NCI-H2081 treated with DMSO at 0.1 percent for 48 hours (cell line): ENCODE results near the gene TRABD2B.

Experiments used
- DNase-seq: peaks from one replicate; lab custom pipeline; 2025; lab: John Stamatoyannopoulos, UW

Gene TRABD2B

DNA sequence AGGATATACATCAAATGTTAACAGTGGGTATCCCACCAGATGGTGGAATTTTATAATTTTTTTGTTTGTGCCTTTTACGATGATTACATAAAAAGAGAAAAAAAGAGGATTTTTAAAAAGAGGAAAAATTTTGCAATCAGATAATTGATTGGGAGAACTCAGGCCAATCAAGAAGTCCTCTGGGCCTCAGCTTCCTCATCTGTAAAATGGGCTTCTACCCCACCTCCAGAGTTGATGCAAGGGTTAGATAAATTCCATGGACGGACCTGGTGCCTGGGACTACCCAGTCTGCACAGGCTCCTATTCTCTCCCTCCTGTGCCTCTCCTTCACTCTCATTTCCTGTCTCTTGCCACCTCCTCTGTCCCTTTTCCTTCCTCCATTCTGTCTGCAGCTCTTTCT, 88.9 kb downstream of the TRABD2B start:
- no peak for DNase-seq

DNA sequence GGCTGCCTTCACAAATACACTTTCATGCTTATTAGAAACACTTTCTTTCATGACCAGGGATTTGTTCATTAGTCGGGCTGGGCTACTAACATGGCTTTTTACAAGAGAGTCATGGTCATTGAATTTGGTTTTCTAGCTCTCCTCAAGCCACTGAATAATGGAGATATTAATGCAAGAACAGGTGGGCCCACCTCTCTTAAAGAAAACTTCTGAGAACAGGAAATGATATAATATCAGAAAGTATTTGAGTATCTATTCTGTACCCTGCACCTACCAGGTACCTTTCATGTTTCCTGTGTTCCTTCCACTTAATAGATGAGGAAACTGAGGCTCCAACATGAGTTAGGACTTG, 90.0 kb downstream of the TRABD2B start:
- DNase-seq: no peak

DNA sequence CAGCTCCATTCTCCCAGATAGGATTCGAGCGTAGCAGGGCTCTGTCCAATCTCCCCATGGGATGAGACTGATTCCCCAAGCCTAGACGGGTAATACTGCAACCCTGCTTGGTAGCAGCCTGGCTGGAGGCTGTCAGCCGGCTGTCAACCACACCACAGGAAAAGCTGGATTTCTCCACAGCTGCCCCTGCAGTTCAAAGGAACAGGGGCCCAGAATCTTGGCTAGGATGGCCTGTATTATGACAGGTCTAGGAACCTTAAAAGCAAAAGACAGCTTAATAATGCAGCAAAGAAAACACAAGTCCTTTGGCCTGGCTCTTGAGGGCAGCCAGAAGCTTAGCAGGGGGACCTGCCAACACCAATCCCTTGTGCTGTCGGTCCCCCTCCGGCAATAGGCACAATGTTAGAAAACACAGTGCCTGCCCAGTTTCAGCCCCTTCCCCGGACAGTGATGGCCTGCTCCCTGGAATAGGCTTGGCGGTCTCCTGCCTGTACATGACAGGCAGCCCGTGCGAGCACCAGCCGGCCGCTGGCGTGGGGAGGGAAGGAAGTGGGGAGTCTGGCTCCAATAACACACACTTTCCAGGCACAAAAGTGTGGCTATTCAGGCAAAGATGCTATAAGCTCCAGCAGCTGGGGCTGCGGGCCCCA, 90.5 kb downstream of the TRABD2B start:
- DNase-seq: no peak

DNA sequence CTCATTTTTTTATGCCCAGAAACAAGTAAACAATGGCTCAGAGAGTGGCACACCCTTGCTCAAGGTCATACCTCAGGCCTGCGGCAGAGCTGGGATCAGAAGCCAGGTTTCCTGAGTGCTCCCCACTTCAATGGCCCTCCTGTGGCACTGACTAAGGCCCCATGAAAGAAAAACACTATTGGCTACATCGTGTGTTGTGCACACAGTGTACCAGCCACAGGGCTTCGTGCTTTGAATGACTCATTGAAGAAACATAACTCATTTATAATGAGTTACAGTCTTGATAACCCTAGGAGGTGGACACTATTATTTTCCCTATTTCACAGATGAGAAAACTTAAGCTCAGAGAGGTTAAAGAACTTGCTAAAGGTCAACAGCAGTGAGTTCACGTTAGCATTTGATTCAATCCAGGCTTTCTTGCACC, 91.2 kb downstream of the TRABD2B start:
- DNase-seq: no peak

DNA sequence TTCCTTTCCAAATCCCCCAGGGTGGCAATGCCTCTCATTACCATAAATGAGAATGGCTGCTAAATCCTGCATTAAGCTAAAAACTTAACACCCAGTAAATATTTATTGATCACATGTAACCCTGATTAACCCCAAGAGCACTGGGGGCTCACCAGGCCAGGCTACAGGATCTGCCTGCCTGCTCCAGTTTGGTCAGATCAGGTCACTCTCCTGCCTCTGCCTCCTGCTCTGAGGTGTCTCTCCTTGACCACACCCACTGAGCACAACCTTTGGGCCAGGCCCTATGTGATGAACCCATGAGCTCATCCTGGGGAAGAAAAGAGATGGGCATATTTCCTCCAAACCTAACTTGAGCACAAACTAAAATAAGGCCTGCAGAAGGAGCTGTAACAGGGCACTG, 93.5 kb downstream of the TRABD2B start:
- DNase-seq: no peak

DNA sequence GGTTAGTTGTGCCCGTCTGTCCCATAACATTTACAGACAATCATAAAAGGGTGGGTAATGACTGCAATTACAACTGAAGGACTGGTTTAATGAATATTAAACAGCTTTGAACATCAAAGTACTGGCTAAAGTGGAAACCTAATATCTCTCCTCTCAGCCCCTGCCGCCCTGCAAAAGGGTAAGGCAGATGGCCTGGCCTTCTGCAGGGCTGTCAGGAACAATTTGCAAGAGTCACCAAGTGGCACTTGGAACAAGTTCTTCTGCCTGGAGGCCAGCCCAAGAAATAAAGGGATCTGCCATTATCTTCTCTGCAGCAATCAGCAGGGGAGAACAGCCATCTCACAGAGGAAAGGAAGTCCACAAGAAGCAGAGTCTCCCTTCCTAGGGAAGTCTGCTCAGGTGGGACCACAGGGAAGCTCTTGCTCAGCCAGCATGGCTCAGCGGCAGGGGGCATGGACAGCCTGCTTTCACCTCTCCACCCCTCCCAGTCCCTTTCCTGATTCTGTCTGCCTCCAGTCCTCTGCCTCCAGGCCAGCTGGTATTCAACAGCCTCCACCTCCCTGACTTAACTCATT, 96.1 kb downstream of the TRABD2B start:
- DNase-seq: no peak

DNA sequence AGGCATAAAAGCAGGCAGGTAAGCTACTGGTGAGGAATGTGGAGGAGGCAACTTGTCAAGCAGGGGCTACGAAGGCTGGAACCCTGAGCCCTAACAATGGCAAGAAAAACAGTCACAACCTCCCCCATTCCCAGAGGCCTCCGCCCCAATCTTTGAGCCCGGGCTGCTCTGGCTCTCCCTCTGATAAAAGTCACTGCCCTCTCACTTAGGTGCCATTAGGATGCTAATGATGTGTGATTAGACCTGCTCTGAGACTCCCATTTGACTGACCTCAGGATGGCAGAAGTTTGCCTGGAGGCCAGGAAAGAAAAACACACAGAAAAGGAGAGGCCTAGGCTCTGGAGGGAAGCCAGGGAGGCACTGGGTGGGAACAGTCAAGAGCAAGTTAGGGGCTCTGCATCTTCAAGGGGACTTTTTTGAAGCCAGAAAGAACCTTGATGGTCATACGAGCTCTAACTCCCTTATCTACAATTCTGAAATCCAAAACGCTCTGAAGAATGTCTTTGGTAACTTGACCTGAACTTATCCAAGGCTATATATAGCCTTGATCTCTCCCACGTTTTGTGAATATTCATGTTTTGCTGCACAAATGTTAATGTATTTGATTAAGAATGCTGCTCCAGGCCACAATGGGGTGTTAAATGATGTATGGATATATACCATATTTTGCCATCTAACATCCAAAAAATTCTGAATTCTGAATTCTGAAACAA, 98.9 kb downstream of the TRABD2B start:
- no peak for DNase-seq

DNA sequence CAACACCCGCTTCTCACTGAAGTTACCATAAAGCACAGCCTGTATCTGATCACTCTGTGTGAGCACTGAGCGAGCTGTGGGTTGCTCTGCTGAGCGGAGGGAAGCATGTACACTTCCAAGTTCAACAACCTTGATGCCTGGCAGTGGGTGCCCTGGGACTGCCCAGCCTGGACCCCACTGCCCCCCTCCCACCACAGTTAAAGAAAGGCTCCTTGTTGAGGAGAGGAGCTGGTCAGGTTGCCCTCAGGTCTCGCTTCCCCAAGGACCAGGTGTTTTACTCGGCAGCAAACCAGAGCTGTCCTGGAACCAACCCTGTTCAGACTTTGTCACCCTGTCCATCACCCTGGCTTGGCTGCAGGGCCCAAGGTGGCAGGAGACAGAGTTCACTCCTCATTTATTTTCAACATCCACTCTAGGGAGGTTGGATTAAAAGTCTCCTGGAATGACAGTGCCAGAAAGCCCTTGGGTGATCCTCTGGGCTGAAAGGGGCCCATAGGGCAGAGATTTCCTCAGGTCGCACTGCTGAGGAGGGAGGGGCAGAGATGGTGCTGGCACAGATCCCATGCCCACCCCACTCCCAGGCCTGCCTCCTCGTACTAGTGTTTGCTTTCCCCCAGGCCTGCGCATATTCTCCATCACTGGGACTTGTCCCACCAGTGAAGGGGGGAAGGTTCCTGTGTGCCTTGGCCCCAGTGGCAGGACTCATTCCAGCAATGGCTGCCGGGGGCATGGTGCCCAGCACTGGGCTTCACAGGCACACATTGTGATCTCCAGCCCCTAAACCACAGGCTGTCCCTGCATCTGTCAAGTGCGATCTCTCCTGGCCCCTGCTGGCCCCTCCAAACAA, 101.7 kb downstream of the TRABD2B start:
- DNase-seq: no peak

DNA sequence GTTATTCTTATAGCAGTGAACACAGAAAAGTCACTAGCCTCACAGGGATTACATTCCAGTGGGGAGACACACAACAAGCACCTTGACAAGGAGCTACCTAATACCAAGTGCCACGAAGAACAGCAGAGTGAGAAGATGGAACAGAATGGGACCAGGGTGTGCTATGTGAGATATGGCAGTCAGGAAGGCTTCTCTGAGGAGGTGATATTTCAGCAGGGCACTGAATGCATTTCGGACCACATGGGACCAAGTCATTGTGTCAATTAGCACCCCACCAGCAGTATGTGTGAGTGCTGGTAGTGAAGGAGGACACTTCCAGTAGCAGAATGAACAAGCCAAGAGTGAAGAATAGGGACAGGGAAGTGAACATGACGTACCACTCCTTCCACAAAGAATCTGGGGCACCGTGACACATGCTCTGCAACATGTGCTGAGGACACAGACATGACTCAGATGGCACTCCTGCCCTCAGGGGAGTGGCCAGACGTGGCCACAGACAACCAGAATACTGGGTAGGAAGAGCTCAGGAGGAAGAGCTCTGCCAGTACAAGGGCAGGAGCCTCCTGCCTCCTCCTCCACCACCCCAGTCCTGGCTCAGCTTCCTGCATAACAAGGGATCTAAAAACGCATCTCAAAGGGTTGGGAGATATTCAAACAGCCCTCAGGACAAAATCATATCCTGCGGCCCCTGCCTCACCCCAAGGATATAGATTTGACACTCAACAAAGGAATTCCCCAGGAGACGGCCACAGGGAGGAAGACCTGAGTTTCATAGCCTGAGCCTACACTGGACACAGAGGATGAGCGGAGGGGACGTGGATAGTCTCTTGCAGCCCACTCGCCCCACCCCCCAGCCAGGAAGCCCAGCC, 102.5 kb downstream of the TRABD2B start:
- no peak for DNase-seq

DNA sequence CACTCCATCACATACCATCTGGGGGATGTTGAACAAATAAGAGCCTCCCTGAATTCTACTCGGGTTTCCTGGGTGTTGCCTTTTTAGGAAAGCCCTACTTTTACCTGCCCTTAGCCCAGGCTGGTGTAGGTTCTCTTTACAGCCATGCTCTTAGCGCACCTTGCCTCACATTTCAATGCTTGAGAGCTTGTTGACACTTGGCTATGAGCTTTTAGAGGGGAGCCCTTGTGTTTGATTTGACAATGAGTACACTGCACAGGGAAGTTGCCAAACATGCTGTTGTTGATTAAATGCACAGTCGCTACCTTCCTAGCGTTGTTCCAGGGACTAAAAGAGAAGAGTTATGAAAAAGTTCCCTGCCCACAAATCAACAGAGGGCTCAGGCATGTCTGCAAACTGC, 103.8 kb downstream of the TRABD2B start:
- no peak for DNase-seq

DNA sequence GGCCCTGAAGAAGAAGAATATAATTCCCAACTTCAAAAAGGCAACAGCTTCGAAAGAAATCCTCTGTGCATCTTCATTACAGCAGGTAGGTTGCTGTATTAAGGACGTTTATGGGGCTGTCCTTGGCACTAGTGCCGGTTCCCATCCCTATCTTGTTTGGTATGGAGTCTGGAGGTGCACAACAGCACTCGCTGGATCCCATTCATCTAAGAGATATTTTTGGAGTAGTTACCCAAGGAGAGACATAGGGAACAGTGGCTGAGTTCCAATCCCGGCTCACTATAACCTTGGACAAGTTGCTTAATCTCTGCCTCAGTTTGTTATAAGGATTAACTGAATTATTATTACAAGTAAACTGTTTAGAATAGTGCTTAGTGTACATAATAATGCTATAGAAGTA, 106.4 kb downstream of the TRABD2B start:
- DNase-seq: no peak

DNA sequence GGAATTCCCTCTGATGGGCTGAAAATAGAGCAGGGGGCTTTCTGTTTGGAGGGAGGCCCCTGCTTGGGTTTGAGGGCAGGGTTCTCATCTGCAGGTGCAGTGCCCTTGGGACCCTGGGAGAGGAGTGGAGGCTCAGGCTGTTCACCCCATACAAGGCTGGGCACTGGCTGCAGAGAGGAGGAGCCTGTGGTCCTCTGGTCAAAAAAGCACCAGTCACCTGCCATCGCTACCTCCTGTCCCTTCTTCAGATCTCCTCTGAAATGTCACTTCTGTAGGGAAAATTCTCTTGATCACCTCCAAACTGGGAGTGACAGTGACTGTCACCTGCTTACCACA, 108.9 kb downstream of the TRABD2B start:
- DNase-seq: no peak

DNA sequence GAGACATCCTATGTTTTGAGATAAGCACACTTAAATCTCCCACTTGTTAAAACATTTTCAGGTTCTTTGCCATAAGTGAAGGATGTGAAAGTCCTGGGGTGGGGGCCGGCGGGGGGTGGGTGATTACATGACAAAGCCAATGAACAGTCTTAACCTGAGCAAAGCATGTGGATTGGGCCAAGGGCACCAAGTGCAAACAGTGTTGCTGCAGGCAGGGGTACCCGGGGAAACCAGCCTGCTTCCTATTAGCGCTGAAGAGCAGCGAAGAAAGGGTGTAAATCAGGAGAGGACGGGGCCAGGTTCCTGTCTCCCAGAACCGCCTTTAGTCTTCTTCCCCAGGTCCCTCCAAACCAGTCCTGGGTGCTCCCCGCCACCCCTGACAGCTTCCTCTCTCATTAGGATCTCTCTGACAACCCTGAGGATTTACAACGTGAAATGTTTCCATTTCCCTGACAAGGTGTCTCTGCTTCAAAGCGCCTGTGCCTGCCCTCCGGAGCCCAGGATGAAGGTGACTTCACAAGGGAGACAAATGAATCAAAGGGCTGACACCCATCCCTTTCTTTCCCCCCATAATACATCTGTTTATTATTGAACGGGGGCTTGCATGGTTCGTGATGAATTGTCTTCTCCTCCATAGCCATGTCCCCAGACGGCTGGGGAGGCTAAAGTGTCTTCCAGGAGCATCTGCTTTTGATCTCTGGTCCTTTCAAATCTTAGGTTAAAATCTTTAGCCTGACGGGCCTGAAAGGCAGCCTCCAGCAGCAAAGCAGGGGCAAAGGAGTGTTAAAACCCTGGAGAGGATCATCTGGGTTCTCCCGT, 109.5 kb downstream of the TRABD2B start:
- DNase-seq: no peak

DNA sequence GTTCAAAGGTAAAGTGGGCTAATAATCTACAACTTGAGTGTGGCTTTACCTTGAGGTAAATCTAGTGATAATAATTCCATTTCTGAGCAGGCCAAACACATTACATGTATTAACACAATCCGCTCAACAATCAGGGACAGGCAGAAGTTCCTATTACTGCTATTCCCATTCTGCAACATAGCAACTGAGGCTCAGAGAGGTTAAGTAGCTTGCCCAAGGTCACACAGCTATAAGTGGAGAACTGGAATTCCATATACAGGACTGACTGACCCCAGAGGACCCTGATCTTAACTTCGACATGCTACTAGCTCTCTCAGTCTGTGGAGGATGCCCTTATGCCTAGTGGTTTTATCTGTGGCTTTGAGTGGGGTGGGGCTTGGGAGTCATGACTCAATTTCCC, 110.1 kb downstream of the TRABD2B start:
- no peak for DNase-seq

DNA sequence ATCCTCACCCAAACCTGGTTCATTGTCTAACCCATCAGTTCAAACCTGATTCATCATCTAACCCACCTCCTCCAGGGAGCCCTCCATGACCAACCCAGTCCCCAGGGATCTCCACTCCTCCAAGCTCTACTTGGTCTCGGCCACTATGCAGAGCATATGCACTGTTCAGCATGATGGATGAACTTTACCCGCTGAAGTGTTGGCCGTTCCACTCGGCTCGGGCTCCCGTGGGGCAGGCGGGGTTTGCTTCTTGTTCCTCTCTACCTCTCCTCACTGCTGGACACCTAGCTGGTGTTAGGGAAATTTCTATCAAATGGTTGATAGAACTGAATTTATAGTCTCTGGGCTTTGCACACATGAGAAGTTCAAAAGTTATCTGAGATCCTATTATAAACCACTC, 111.0 kb downstream of the TRABD2B start:
- DNase-seq: no peak

DNA sequence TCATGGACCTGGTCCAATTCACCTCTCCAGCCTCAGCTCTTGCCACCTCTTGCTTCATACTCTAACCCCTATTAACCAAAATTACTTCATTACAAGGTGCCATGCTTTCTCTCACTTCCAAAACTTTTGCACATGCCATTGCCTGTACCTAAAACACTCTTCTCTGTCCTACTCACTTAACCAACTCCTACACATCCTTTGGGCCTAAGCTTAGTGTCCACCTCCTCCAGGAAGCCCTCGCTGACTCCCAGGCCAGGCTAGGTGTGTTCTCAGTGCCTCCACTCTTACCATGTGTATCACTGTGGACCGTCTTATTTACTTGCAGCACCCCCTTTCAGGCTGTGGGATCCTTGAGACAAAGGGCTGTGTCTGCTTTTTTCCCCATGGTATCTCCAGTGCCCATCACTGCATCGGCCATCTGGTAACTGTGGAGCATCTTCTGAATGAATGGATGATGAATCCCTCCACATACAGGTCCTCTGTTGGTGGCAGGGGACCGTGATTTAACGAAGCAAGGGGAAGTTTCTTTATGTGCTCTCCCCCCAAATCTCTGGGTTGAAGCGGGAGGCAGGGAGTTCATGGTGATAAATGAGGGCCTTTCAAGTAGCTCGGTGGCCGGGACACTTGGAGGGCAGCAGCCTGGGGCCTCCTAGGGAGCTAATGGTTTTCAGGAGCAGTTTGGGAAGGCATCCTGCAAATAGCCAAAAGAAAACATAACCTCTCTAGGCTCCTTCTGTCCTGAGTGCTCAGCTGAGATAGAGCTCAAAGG, 111.9 kb downstream of the TRABD2B start:
- no peak for DNase-seq

DNA sequence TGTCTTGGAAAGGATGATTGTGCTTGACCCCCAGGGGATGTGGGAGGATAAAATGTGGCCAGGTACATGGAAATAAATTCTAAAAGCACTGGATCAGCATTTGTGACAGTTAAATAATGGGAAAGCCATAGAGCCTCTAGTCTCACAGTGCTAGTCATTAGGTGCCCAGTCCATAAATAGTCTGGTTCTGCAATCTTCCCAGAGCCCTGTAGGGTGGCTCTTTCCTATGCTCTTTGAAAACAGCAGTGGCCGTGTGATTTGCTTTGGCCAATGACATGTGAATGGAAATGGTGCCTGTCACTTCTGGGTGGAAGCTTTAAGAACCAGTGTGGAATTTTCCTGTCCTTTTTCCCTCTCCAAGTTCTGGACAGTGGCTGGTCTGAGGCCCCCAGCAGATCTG, 113.2 kb downstream of the TRABD2B start:
- no peak for DNase-seq

DNA sequence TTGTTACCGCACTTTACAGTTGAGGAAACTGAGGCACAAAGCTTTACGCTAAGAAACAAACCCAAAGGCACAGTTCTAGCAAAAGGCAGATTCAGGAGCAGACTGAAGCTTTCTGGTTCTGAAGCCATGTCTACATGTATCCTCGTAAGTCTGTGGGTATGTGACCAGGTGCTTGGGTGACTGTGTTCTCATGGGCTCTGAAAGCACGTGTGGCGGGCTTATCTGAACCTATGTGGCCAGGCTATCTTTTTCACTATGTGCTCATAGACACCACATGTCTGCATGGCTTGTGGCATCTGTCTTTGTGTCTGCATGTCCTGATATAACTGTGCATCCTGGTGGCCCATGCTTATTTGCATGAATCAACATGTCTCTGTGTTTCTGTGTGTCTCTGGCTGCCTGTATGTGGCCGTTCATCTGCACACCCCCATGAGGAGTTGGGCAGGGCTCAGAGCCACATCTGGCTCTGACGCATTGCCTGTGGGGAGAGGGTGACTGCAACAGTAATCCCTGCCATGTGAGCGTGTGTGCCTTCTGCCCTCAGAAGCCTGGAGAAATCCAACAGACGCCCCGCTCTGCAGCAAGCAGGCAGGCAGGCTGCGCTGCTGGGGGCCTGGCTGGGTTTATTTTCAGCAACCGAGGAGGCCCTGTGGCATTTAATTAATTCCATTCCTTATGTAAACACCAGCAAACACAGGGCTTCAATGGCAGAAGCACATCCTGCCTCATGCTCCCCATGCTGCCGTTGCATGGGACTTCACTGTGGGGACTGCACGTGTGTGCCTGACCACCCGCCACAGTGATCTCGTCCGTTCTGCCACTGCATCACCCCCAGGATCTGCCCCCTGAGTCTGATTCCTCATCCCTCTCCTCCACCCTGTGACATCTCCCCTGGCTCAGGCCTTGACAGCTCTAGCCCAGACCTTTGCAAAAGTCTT, 115.4 kb downstream of the TRABD2B start:
- no peak for DNase-seq

DNA sequence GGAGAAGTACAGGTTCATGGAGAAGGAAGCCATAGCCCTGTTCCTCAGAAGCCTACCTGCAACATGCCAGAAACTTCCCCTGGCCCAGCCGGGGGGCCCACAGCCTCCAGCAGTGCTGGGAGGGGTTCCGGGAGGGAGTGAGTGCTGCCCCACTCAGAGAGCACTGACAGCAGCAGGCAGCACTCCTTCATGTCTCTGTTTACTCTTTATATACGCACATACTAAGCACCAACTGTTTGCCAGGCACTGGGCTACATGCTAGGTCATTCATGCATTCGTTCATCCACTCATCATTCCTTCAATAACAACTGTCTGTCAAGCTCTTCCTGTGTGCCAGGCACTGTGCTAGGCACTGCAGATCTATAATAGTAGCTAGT, 120.6 kb downstream of the TRABD2B start:
- no peak for DNase-seq
